ENCODE measurements around the gene PTPRM.

The PTPRM gene

GRCh38 chr18:8454136-8454535, 887.0 kb downstream of the PTPRM start:
- Histone ChIP-seq H3K4me1 (ENCODE audit: control insufficient read depth, insufficient read depth, low read length) (no peaks in the 10 kb centered on the region), H3K9ac (ENCODE audit: low read depth, low read length) (no peak overlapping the region), H3K9me3 (ENCODE audit: control insufficient read depth, insufficient read depth, low read length) (no peaks in the 10 kb centered on the region), H3K27ac (ENCODE audit: low read depth, low read length) (no peak overlapping the region), H3K4me3 (ENCODE audit: low read depth, low read length) (no peak overlapping the region), H3K27me3 (ENCODE audit: control insufficient read depth, insufficient read depth, low read length) (no peaks in the 10 kb centered on the region), H3K36me3 (ENCODE audit: control insufficient read depth, insufficient read depth, low read length) (no peaks in the 10 kb centered on the region)

GRCh38 chr18:8455661-8456614, 888.8 kb downstream of the PTPRM start:
- no peaks in the 10 kb centered on the region for H3K36me3 ChIP-seq (ENCODE audit: control insufficient read depth, insufficient read depth, low read length)
- H3K4me1 ChIP-seq (ENCODE audit: control insufficient read depth, insufficient read depth, low read length): no peaks in the 10 kb centered on the region
- no peak overlapping the region for H3K4me3 ChIP-seq (ENCODE audit: low read depth, low read length)
- H3K9me3 ChIP-seq (ENCODE audit: control insufficient read depth, insufficient read depth, low read length): peaks cover 2% of the 10 kb centered on the region
- no peaks in the 10 kb centered on the region for H3K27me3 ChIP-seq (ENCODE audit: control insufficient read depth, insufficient read depth, low read length)
- H3K9ac ChIP-seq (ENCODE audit: low read depth, low read length): no peak overlapping the region
- no peak overlapping the region for H3K27ac ChIP-seq (ENCODE audit: low read depth, low read length)

All from HUES48 (cell line).